GM23248 (cell line): Measurements from ENCODE around the gene CDYL.

ENCODE experiments used
- EZH2 ChIP-seq: fragments of 200-600 bp; sonication (generic); IDR thresholded peaks from 2 replicates; pipeline ENCODE4 v1.6.1; 2018; ENCODE audit warnings: antibody characterized with exemption, mild to moderate bottlenecking; ENCODE audit not compliant: insufficient read depth, poor library complexity, severe bottlenecking
- EZH2phosphoT487 ChIP-seq: fragments of 200-600 bp; sonication (generic); IDR thresholded peaks from 2 replicates; pipeline ENCODE4 v1.6.1; 2018; ENCODE audit warnings: antibody characterized with exemption, moderate library complexity, mild to moderate bottlenecking, low read depth; ENCODE audit not compliant: insufficient read depth

- no peak for TF ChIP-seq EZH2
- TF ChIP-seq EZH2phosphoT487: no peak
Observed at GRCh38 chr6:4813055-4813454, 36.9 kb downstream of the CDYL start.
